ENCODE results near the gene CLDN20. TPM values are rescaled to one million over a fixed set of nuclear protein-coding genes. Genes with fewer than 3 reads are reported as not detected.

The CLDN20 gene
- total RNA-seq, 1 donor from 2014 or later: not detected

DNA sequence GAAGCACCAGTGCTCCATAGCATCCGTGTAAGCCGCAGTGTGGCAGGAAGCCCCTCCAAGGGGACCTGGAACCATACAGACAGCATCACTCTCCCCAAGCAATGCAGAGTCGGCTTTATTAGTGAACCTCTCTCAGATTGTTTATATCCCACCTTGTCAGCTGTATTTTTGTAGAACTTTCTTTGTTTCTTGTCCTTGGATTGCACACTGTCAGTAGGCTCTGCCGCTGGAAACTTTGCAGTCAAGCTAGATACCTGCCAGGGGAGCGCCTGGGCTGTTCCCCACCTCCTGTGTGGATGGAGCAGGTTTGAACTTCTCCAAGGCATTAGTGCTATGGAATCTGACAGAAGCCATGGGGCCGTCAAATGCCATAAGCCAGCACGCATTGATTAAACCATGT is 18.6 kb upstream of the CLDN20 start:
- Histone ChIP-seq H3K27ac (no peak overlapping the region), H3K36me3 (no peaks in the 10 kb centered on the region), H3K27me3 (no peaks in the 10 kb centered on the region), H3K4me3 (no peak overlapping the region), H3K4me1 (peaks cover 8% of the 10 kb centered on the region), H3K9me3 (no peaks in the 10 kb centered on the region)
- TF ChIP-seq, protein P1, sequence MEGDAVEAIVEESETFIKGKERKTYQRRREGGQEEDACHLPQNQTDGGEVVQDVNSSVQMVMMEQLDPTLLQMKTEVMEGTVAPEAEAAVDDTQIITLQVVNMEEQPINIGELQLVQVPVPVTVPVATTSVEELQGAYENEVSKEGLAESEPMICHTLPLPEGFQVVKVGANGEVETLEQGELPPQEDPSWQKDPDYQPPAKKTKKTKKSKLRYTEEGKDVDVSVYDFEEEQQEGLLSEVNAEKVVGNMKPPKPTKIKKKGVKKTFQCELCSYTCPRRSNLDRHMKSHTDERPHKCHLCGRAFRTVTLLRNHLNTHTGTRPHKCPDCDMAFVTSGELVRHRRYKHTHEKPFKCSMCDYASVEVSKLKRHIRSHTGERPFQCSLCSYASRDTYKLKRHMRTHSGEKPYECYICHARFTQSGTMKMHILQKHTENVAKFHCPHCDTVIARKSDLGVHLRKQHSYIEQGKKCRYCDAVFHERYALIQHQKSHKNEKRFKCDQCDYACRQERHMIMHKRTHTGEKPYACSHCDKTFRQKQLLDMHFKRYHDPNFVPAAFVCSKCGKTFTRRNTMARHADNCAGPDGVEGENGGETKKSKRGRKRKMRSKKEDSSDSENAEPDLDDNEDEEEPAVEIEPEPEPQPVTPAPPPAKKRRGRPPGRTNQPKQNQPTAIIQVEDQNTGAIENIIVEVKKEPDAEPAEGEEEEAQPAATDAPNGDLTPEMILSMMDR (IDR thresholded peaks at IDR 0.05): no peak
- TF ChIP-seq POLR2A (IDR thresholded peaks at IDR 0.05): no peak
- TF ChIP-seq POLR2AphosphoS5 (IDR thresholded peaks at IDR 0.05; ENCODE audit: insufficient read depth in 1 of 2, low read depth in 1 of 2): no peak
- intact Hi-C loops (cut with DNase I): loop anchor here (5.0 kb wide), 1 partner anchor 68 kb away; no protein-coding TSS in a partner anchor
- DNase-seq (ENCODE audit: extremely low spot score in 2 of 2): no peak

DNA sequence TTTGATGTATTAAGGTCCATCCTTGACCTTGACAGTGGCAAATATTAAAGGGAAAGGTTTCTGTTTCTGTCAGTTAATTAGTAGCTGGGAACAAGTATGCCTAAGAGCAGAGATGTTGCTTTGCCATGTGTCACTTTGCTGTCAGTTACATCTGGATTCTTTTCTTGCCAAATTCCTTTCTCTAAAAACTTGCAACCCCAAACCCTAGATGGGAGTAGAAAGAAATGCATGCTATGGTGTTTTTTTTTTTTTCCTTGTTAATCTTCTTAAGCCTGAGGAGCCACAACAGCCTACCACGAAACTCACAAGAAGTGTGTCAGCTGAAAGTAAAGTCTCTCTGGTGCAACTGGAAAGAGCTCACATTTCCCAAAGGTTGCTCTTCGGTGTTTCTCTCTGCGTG is 18.0 kb upstream of the CLDN20 start:
- no peak for DNase-seq (ENCODE audit: extremely low spot score in 2 of 2)
- Histone ChIP-seq H3K27me3 (no peaks in the 10 kb centered on the region), H3K9me3 (no peaks in the 10 kb centered on the region), H3K4me1 (peaks cover 8% of the 10 kb centered on the region), H3K36me3 (no peaks in the 10 kb centered on the region), H3K27ac (no peak overlapping the region), H3K4me3 (no peak overlapping the region)
- TF ChIP-seq, protein P1 (IDR thresholded peaks at IDR 0.05): no peak
- TF ChIP-seq POLR2A (IDR thresholded peaks at IDR 0.05) (no peak), POLR2AphosphoS5 (IDR thresholded peaks at IDR 0.05; ENCODE audit: insufficient read depth in 1 of 2, low read depth in 1 of 2) (no peak)
- intact Hi-C loops (cut with DNase I): loop anchor here (5.0 kb wide), 1 partner anchor 69 kb away; no protein-coding TSS in a partner anchor

DNA sequence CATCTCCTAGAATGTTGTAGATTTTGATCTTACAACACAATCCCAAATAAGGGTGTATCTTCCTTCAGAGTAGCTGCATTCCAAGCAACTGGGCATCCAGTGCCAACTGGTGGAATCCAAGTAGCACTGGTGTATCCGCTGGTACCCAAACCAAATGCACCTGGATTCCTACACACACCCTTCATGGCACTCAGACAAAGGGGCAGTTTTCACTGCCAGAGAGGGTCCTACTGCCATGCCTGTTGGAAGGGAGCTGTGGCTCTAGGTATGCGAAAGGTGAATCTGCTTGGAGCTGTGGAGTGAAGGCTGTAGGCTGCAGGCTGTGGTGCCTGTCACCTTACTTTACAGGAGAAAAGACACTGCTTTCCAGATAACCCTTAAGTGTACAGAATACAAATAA is 17.0 kb upstream of the CLDN20 start:
- Histone ChIP-seq H3K27me3 (no peaks in the 10 kb centered on the region), H3K9me3 (no peaks in the 10 kb centered on the region), H3K27ac (no peak overlapping the region), H3K4me1 (peaks cover 8% of the 10 kb centered on the region), H3K36me3 (no peaks in the 10 kb centered on the region), H3K4me3 (no peak overlapping the region)
- no peak for DNase-seq (ENCODE audit: extremely low spot score in 2 of 2)
- intact Hi-C loops (cut with DNase I): loop anchor here (5.0 kb wide), 1 partner anchor 70 kb away; no protein-coding TSS in a partner anchor
- TF ChIP-seq POLR2AphosphoS5 (IDR thresholded peaks at IDR 0.05; ENCODE audit: insufficient read depth in 1 of 2, low read depth in 1 of 2) (no peak), POLR2A (IDR thresholded peaks at IDR 0.05) (no peak)
- TF ChIP-seq, protein P1 (IDR thresholded peaks at IDR 0.05): no peak

DNA sequence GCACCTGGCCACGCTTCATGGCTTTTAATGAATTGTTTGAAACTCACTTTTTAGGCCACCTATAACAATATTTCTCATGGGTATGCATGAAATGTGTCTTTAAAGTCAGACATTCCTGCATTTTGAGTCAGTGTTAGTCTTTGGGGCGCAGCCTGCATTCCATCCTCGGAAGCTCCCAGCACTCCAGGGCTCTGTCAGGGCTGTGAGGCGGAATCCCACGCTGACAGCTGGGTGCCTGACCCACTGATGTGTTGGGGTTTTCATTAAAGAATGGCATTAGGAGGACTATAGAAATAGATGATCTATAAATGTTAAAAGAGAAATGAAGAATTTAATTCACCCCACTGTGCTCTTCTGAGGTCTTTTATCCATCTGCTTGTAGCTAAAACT is 16.2 kb upstream of the CLDN20 start:
- Histone ChIP-seq H3K27ac (peak overlapping the region; percentile 30), H3K4me1 (peaks cover 8% of the 10 kb centered on the region), H3K9me3 (no peaks in the 10 kb centered on the region), H3K27me3 (no peaks in the 10 kb centered on the region), H3K36me3 (no peaks in the 10 kb centered on the region), H3K4me3 (no peak overlapping the region)
- DNase-seq (ENCODE audit: extremely low spot score in 2 of 2): no peak
- intact Hi-C loops (cut with DNase I): loop anchor here (5.0 kb wide), 1 partner anchor 70 kb away; no protein-coding TSS in a partner anchor
- TF ChIP-seq POLR2A (IDR thresholded peaks at IDR 0.05): no peak
- TF ChIP-seq POLR2AphosphoS5 (IDR thresholded peaks at IDR 0.05; ENCODE audit: insufficient read depth in 1 of 2, low read depth in 1 of 2): no peak
- TF ChIP-seq, protein P1 (IDR thresholded peaks at IDR 0.05): no peak
